ENCODE results near the gene MAST2.
"Not testable (repeated sequence)": the region's sequence is repeated elsewhere in the genome, so short reads cannot be mapped to it uniquely, and the experiment has no call there.

MAST2 gene

DNA sequence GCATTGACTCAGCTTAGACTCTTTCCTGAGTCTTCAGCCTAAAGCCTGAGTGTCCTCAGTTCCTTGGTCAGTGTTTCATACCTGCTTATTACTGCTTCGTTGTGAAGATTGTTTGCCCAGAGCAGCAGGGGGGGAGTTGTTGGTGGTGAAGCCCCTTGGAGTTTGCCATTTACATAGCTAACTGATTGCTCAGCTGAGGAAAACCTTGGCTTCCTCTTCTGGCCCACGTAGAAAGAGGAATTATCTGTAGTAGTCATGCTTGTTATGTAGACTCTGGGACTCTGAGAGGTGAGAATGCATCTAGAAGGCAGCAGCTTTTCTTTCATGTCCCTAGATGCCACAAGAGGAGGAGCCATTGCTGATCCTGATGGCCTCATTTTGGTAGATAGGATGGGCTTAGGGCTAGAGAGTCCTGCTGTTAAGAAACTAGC lies 125.9 kb downstream of the MAST2 start:
- no peaks in the 10 kb centered on the region for H3K27me3 ChIP-seq (ENCODE audit: insufficient read depth, low read depth)
- no peak overlapping the region for H3K27ac ChIP-seq
- no peak overlapping the region for H3K4me2 ChIP-seq
- H3K4me1 ChIP-seq (ENCODE audit: low read depth, poor library complexity, severe bottlenecking): no peaks in the 10 kb centered on the region
- H3K9ac ChIP-seq: no peak overlapping the region
- no peak overlapping the region for H3K4me3 ChIP-seq (IDR thresholded peaks at IDR 0.05; ENCODE audit: insufficient read depth, low read depth, low read length)
- H3K79me2 ChIP-seq (ENCODE audit: insufficient read depth, low read depth): no peaks in the 10 kb centered on the region
- H4K20me1 ChIP-seq (ENCODE audit: insufficient read depth): no peaks in the 10 kb centered on the region
- no peak overlapping the region for H2AFZ ChIP-seq (ENCODE audit: low read depth)
- no peaks in the 10 kb centered on the region for H3K36me3 ChIP-seq (ENCODE audit: insufficient read depth)
- TF ChIP-seq, protein P1, sequence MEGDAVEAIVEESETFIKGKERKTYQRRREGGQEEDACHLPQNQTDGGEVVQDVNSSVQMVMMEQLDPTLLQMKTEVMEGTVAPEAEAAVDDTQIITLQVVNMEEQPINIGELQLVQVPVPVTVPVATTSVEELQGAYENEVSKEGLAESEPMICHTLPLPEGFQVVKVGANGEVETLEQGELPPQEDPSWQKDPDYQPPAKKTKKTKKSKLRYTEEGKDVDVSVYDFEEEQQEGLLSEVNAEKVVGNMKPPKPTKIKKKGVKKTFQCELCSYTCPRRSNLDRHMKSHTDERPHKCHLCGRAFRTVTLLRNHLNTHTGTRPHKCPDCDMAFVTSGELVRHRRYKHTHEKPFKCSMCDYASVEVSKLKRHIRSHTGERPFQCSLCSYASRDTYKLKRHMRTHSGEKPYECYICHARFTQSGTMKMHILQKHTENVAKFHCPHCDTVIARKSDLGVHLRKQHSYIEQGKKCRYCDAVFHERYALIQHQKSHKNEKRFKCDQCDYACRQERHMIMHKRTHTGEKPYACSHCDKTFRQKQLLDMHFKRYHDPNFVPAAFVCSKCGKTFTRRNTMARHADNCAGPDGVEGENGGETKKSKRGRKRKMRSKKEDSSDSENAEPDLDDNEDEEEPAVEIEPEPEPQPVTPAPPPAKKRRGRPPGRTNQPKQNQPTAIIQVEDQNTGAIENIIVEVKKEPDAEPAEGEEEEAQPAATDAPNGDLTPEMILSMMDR (conservative IDR thresholded peaks at IDR 0.05; ENCODE audit: low read depth, low read length): no peak

DNA sequence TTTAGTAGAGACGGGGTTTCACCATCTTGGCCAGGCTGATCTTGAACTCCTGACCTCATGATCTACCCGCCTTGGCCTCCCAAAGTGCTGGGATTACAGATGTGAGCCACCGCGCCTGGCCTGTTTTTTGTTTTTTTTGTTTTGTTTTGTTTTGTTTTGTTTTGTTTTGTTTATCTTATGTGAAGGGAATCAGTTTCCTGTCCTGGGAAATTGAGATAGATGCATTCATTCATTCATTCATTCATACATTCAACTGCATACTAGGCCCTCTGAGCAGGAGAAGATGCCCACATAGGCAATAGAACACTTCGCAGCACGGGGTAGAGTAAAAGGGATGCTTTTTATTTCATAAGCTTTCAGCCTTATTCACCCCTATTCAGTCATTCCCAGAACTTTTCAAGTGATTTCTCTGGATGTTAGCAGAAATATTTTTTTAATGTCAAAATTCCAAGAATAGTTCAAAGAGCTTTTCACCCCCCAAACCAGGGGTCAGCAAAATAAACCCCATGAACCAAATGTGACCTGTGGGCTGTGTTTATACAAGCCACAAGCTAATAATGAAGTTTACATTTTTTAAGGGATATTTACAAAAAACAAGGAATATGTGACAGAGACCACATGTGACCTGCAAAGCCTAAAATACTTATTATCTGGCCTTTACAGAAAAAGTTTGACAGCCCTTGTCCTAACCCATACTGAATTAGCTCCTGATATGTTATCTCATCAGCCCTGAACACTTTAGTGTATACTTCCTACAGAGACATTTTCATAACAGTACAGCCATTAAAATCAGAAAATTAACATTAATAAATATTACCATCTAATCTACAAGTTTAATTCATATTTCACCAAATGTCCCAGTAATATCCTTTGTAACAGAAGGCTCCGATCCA lies 127.1 kb downstream of the MAST2 start:
- no peak overlapping the region for H3K4me3 ChIP-seq (IDR thresholded peaks at IDR 0.05; ENCODE audit: insufficient read depth, low read depth, low read length)
- H4K20me1 ChIP-seq (ENCODE audit: insufficient read depth): no peaks in the 10 kb centered on the region
- no peak overlapping the region for H2AFZ ChIP-seq (ENCODE audit: low read depth)
- no peaks in the 10 kb centered on the region for H3K4me1 ChIP-seq (ENCODE audit: low read depth, poor library complexity, severe bottlenecking)
- no peak overlapping the region for H3K27ac ChIP-seq
- no peak overlapping the region for H3K9ac ChIP-seq
- no peak overlapping the region for H3K4me2 ChIP-seq
- H3K79me2 ChIP-seq (ENCODE audit: insufficient read depth, low read depth): no peaks in the 10 kb centered on the region
- TF ChIP-seq, protein P1 (conservative IDR thresholded peaks at IDR 0.05; ENCODE audit: low read depth, low read length): no peak
- H3K27me3 ChIP-seq (ENCODE audit: insufficient read depth, low read depth): no peaks in the 10 kb centered on the region
- no peaks in the 10 kb centered on the region for H3K36me3 ChIP-seq (ENCODE audit: insufficient read depth)

DNA sequence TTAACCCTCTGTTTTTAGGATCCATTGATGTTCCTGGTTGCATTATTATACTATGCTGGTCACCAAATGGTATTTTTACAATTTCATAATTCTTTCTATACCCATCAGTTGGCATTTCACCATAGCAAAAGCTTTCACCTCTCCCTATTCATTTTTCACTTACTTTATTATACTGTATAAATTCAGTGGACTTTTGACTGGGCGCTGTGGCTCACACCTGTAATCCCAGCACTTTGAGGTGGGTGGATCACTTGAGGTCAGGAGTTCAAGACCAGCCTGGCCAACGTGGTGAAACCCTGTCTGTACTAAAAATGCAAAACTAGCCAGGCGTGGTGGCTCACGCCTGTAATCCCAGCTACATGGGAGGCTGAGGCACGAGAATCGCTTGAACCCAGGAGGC lies 128.8 kb downstream of the MAST2 start:
- H3K9ac ChIP-seq; H3K27me3 ChIP-seq (ENCODE audit: insufficient read depth, low read depth); H3K4me2 ChIP-seq; H2AFZ ChIP-seq (ENCODE audit: low read depth); H3K4me1 ChIP-seq (ENCODE audit: low read depth, poor library complexity, severe bottlenecking); H3K27ac ChIP-seq; H3K4me3 ChIP-seq (IDR thresholded peaks at IDR 0.05; ENCODE audit: insufficient read depth, low read depth, low read length); H3K79me2 ChIP-seq (ENCODE audit: insufficient read depth, low read depth); H4K20me1 ChIP-seq (ENCODE audit: insufficient read depth); H3K36me3 ChIP-seq (ENCODE audit: insufficient read depth): not testable (repeated sequence)

DNA sequence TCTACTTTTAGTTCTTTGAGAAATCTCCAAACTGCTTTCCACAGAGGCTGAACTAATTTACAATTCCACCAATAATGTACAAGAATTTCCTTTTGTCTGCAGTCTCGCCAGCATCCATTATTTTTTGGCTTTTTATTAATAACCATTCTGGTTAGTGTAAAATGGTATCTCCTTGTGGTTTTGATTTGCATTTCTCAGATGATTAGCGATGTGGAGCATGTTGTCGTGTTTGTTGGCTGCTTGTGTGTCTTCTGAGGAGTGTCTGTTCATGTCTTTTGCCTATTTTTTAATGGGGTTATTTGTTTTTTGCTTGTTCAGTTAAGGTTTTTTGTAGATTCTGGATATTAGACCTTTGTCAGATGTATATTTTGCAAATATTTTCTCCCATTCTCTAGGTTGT lies 131.5 kb downstream of the MAST2 start:
- no peak overlapping the region for H3K4me2 ChIP-seq

More for the DNA sequence above, 131.5 kb downstream of the MAST2 start:
- Histone ChIP-seq H3K4me1 (ENCODE audit: low read depth, poor library complexity, severe bottlenecking) (no peaks in the 10 kb centered on the region), H4K20me1 (ENCODE audit: insufficient read depth) (no peaks in the 10 kb centered on the region; the same call in 1 of the 2 replicates), H3K79me2 (ENCODE audit: insufficient read depth, low read depth) (no peaks in the 10 kb centered on the region), H3K36me3 (ENCODE audit: insufficient read depth) (no peaks in the 10 kb centered on the region), H2AFZ (ENCODE audit: low read depth) (no peak overlapping the region), H3K4me3 (IDR thresholded peaks at IDR 0.05; ENCODE audit: insufficient read depth, low read depth, low read length) (no peak overlapping the region), H3K9ac (no peak overlapping the region), H3K27me3 (ENCODE audit: insufficient read depth, low read depth) (no peaks in the 10 kb centered on the region), H3K27ac (no peak overlapping the region)
- TF ChIP-seq, protein P1 (conservative IDR thresholded peaks at IDR 0.05; ENCODE audit: low read depth, low read length): no peak
